HL-60 (cell line): Measurements from ENCODE around the gene SAMHD1.

ENCODE experiments used
- GABPA ChIP-seq: IDR thresholded peaks from 2 replicates; pipeline ENCODE4 v1.6.1; 2012; ENCODE audit warnings: low read depth
- TF ChIP-seq, protein P1 (sequence below): IDR thresholded peaks from one replicate; pipeline ENCODE4 v1.5.1; 2011; ENCODE audit warnings: low read length, control low read depth, inconsistent platforms; ENCODE audit not compliant: insufficient read depth

- no peak for TF ChIP-seq GABPA
- TF ChIP-seq, protein P1, sequence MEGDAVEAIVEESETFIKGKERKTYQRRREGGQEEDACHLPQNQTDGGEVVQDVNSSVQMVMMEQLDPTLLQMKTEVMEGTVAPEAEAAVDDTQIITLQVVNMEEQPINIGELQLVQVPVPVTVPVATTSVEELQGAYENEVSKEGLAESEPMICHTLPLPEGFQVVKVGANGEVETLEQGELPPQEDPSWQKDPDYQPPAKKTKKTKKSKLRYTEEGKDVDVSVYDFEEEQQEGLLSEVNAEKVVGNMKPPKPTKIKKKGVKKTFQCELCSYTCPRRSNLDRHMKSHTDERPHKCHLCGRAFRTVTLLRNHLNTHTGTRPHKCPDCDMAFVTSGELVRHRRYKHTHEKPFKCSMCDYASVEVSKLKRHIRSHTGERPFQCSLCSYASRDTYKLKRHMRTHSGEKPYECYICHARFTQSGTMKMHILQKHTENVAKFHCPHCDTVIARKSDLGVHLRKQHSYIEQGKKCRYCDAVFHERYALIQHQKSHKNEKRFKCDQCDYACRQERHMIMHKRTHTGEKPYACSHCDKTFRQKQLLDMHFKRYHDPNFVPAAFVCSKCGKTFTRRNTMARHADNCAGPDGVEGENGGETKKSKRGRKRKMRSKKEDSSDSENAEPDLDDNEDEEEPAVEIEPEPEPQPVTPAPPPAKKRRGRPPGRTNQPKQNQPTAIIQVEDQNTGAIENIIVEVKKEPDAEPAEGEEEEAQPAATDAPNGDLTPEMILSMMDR = no peak
These were observed 45.6 kb upstream of the SAMHD1 start for GRCh38 chr20:36997121-36997520.
